Peyer's patch (tissue), 4 donors: ENCODE results near the gene DIS3L2.

Source experiments
- POLR2A ChIP-seq, 2 donors: fragments of 450-650 bp; IDR thresholded peaks; one replicate each; pipeline ENCODE4 v1.5.1; 2017; ENCODE audit warnings: antibody characterized with exemption in 2 of 2, mild to moderate bottlenecking in 2 of 2, moderate library complexity in 2 of 2
- TF ChIP-seq, protein P1 (sequence below), 6 experiments: fragments of 450-650 bp in 4 of 6; fragments of 200-600 bp in 2 of 6; sonication (generic) in 1 of 6; IDR thresholded peaks; one replicate each; pipeline ENCODE4 v1.5.1; 2017 to 2019; ENCODE audit warnings: antibody characterized with exemption in 6 of 6, mild to moderate bottlenecking in 3 of 6, moderate library complexity in 1 of 6

DNA sequence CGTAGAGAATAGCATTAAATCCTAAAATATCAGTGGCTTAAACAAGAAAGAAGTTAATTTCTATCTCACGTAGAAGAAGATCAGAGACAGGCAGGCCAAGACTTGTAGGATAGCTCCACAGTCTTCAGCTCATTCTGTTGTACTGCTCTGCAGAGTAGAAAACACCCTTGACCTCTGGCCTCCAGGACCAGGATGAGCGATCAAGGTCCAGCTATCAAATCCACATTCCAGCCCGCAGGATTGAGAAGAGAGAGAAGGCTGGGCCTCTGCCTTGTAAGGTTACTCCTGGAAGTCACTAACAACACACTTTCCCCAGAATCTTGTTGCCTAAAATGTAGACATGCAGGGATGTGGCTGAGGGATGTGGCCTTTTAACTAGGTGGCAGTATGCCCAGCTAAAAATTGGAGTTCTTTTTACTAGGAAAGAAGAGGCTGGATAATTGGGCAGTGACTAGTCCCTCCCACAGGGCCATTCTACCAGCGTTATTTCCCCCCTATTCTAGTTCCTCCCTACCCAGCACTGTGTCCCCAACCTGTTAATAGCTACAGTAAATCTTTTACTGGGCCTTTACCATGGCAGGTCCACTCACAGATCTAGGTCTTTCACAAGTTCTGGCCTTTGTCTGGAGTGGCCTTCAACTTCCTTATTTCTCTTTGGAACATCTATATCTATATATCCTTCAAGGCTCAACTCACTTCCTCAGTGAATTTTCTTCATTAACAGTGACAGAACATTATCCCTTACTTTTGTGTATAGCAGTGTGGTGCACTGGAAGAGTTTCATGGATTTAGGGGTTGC, 165.0 kb downstream of the DIS3L2 start:
- no peak for TF ChIP-seq POLR2A (IDR thresholded peaks at IDR 0.05)
- TF ChIP-seq, protein P1, sequence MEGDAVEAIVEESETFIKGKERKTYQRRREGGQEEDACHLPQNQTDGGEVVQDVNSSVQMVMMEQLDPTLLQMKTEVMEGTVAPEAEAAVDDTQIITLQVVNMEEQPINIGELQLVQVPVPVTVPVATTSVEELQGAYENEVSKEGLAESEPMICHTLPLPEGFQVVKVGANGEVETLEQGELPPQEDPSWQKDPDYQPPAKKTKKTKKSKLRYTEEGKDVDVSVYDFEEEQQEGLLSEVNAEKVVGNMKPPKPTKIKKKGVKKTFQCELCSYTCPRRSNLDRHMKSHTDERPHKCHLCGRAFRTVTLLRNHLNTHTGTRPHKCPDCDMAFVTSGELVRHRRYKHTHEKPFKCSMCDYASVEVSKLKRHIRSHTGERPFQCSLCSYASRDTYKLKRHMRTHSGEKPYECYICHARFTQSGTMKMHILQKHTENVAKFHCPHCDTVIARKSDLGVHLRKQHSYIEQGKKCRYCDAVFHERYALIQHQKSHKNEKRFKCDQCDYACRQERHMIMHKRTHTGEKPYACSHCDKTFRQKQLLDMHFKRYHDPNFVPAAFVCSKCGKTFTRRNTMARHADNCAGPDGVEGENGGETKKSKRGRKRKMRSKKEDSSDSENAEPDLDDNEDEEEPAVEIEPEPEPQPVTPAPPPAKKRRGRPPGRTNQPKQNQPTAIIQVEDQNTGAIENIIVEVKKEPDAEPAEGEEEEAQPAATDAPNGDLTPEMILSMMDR (IDR thresholded peaks at IDR 0.05) = no peak
